SIG-M5 treated with dmso at 0.1 percent for 504 hours (cell line): ENCODE results near the gene PAX1.

Experiments
- DNase-seq: peaks from one replicate; lab custom pipeline; 2025; ENCODE audit not compliant: unreplicated experiment; lab: John Stamatoyannopoulos, UW

Gene PAX1

GRCh38 chr20:21702553-21703470 lies 2.7 kb upstream of the PAX1 start:
- no peak for DNase-seq

GRCh38 chr20:21703717-21704407 lies 1.6 kb upstream of the PAX1 start:
- DNase-seq = no peak

- no peak for DNase-seq
Observed at GRCh38 chr20:21704408-21705385, 767 bp upstream of the PAX1 start.

- no peak for DNase-seq
Observed at GRCh38 chr20:21706261-21707195, 1.1 kb downstream of the PAX1 start.

- DNase-seq = no peak
Observed at GRCh38 chr20:21707267-21707666, 1.8 kb downstream of the PAX1 start.

GRCh38 chr20:21707999-21708737 lies 2.7 kb downstream of the PAX1 start:
- no peak for DNase-seq

- DNase-seq = no peak
Observed at GRCh38 chr20:21708738-21709534, 3.5 kb downstream of the PAX1 start.

- DNase-seq = no peak
Observed at GRCh38 chr20:21709535-21709904, 4.1 kb downstream of the PAX1 start.

GRCh38 chr20:21710341-21710740 lies 4.9 kb downstream of the PAX1 start:
- DNase-seq = no peak

GRCh38 chr20:21710863-21711431 lies 5.5 kb downstream of the PAX1 start:
- no peak for DNase-seq

- DNase-seq = no peak
Observed at GRCh38 chr20:21712443-21713059, 7.1 kb downstream of the PAX1 start.

GRCh38 chr20:21713470-21713869 lies 8.0 kb downstream of the PAX1 start:
- no peak for DNase-seq

- no peak for DNase-seq
Observed at GRCh38 chr20:21713901-21714296, 8.4 kb downstream of the PAX1 start.

GRCh38 chr20:21714297-21715192 lies 9.1 kb downstream of the PAX1 start:
- DNase-seq = no peak

- DNase-seq = no peak
Observed at GRCh38 chr20:21715193-21715881, 9.9 kb downstream of the PAX1 start.

- DNase-seq = peak; percentile 72
Observed at GRCh38 chr20:21719592-21720214, 14.2 kb downstream of the PAX1 start.
